Gastrocnemius medialis (tissue), 4 donors: Measurements from ENCODE around the gene CYP27A1.

ENCODE experiments used
- CTCF ChIP-seq, 5 experiments: fragments of 450-650 bp in 3 of 5; fragments of 200-600 bp in 2 of 5; sonication (generic) in 2 of 5; IDR thresholded peaks in 4 of 5; conservative IDR thresholded peaks in 1 of 5; 1 replicate in 4 of 5; 2 replicates in 1 of 5; pipeline ENCODE4 v1.5.1; 2016 to 2019; ENCODE audit warnings: antibody characterized with exemption in 5 of 5, mild to moderate bottlenecking in 3 of 5, moderate library complexity in 3 of 5
- POLR2A ChIP-seq, 2 donors: fragments of 450-650 bp; IDR thresholded peaks; one replicate each; pipeline ENCODE4 v1.6.1; 2017; ENCODE audit warnings: antibody characterized with exemption in 2 of 2, mild to moderate bottlenecking in 2 of 2, moderate library complexity in 2 of 2

GRCh38 chr2:218761795-218762194, 20.2 kb upstream of the CYP27A1 start:
- TF ChIP-seq CTCF (IDR thresholded peaks at IDR 0.05 in 4 of 5, conservative IDR thresholded peaks at IDR 0.05 in 1 of 5) = no peak
- no peak for TF ChIP-seq POLR2A (IDR thresholded peaks at IDR 0.05)
